ENCODE measurements around the gene GLIPR2. TPM values are rescaled to one million over a fixed set of nuclear protein-coding genes. Genes with fewer than 3 reads are reported as not detected.
"Not testable (repeated sequence)": the region's sequence is repeated elsewhere in the genome, so short reads cannot be mapped to it uniquely, and the experiment has no call there.

The GLIPR2 gene
- total and polyA plus RNA-seq, 10 donors: 25.2 to 72.1 (median 37.0) TPM

DNA sequence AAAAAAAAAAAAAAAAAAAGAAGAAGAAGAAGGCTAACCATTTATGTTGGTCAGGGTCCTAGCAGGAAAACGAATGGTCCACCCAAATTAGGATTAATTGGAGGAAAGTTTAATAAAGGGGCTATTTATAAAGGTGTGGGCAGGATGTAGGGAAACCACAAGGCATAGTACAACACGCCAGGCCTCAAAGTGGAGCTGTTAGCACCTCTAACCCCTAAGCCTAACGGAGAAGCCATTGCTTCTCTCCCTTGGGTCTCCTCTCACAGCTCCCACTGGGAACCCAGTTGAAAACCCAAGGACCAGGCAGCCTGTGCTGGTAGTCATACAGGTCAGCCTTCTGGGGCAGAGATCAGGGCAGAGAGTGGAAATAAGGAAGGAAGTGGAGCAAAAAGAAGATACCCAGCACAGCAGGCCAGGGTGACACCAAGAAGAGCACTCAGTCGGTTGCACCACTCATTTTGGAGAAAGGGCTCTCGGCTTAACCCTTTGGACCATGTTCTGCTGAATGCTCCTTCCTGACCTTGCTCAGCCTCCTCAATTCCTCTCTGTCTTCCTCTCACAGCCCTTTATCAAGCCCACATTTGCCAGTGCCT lies 8.8 kb upstream of the GLIPR2 start:
- Histone ChIP-seq H3K27ac (peak overlapping the region in 6 of 8 donors; percentile 48 to 83 (median 78)), H3K4me1 (peaks cover 0 to 57% (median 16%) of the 10 kb centered on the region in 6 donors), H3K4me3 (peak overlapping the region in 1 of 8 donors; percentile 14), H3K27me3 (replicated peaks in 1 of 7) (no peaks in the 10 kb centered on the region), H3K36me3 (peaks cover 0 to 10% (median 0%) of the 10 kb centered on the region in 6 donors), H3K9me3 (no peaks in the 10 kb centered on the region)
- TF ChIP-seq POLR2AphosphoS5 (IDR thresholded peaks at IDR 0.05) (peak in 1 of 3 donors; percentile 38), POLR2A (IDR thresholded peaks at IDR 0.05) (no peak)
- WGBS, 5 donors: 24 to 47% (median 33%) methylated on average over 5 of the region's 5 CpGs
- intact Hi-C loops (cut with DNase I; ENCODE audit: low total_unique reads): no loop called here
- DNase-seq: no peak

DNA sequence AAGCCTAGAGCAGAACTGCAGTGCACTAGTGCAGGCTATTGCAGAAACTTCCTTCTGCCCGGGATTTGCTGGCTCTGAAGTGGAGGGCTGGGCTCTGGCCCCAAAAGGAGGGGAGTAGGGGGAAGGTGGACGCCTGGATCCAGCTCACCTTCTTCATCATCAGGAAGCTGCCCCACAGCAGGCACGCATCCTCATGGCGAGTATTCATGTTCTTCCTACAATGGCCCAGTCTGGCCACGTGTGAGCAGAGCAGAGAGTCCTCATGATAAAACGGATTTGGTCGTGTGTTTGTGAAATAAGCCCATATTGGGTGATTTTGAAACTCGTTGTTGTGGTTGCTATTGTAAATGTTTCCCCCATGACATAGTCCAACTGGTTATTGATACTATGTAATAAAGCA lies 8.2 kb upstream of the GLIPR2 start:
- DNase-seq: no peak
- 47 to 71% (median 65%) methylated on average over 8 of the region's 8 CpGs for WGBS, 5 donors
- H3K27ac ChIP-seq: peak overlapping the region in 6 of 8 donors; percentile 48 to 83 (median 78)
- intact Hi-C loops (cut with DNase I; ENCODE audit: low total_unique reads): no loop called here
- TF ChIP-seq POLR2A (IDR thresholded peaks at IDR 0.05) (no peak), POLR2AphosphoS5 (IDR thresholded peaks at IDR 0.05) (no peak)
- TF ChIP-seq, protein P1, sequence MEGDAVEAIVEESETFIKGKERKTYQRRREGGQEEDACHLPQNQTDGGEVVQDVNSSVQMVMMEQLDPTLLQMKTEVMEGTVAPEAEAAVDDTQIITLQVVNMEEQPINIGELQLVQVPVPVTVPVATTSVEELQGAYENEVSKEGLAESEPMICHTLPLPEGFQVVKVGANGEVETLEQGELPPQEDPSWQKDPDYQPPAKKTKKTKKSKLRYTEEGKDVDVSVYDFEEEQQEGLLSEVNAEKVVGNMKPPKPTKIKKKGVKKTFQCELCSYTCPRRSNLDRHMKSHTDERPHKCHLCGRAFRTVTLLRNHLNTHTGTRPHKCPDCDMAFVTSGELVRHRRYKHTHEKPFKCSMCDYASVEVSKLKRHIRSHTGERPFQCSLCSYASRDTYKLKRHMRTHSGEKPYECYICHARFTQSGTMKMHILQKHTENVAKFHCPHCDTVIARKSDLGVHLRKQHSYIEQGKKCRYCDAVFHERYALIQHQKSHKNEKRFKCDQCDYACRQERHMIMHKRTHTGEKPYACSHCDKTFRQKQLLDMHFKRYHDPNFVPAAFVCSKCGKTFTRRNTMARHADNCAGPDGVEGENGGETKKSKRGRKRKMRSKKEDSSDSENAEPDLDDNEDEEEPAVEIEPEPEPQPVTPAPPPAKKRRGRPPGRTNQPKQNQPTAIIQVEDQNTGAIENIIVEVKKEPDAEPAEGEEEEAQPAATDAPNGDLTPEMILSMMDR (IDR thresholded peaks at IDR 0.05 in 8 of 11, conservative IDR thresholded peaks at IDR 0.05 in 3 of 11): no peak
- peaks cover 0 to 4% (median 0%) of the 10 kb centered on the region in 6 donors for H3K36me3 ChIP-seq
- no peaks in the 10 kb centered on the region for H3K9me3 ChIP-seq
- H3K27me3 ChIP-seq (replicated peaks in 1 of 7): no peaks in the 10 kb centered on the region
- peaks cover 0 to 51% (median 16%) of the 10 kb centered on the region in 6 donors for H3K4me1 ChIP-seq
- peak overlapping the region in 1 of 8 donors; percentile 14 for H3K4me3 ChIP-seq

DNA sequence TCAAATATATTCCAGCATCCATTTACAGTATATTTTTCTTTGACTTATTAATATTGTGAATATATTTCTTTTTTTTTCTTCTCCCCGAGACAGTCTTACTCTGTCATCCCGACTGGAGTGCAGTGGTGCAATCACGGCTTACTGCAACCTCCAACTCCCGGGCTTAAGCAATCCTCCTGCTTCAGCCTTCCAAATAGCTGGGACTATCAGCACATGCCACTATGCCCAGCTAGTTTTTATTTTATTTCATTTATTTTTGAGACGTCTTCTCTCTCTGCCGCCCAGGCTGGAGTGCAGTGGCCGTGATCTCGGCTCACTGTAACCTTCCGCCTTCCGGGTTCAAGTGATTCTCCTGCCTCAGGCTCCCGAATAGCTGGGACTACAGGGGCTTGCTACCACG lies 7.4 kb upstream of the GLIPR2 start:
- no peak for DNase-seq
- H3K27ac ChIP-seq: peak overlapping the region in 4 of 8 donors; percentile 77 to 83 (median 80)

DNA sequence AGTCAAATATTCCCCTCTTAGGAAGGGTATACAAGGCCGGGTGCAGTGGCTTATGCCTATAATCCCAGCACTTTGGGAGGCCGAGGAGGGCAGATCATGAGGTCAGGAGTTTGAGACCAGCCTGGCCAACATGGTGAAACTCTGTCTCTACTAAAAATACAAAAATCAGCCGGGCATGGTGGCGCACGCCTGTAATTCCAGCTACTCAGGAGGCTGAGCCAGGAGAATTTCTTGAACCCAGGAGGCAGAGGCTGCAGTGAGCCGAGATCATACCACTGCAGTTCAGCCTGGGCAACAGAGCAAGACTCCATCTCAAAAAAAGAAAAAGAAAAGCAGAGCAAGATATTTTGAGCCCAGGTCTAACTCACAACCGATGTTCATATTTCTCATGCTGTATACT lies 4.9 kb upstream of the GLIPR2 start:
- H3K4me1 ChIP-seq: peaks cover 0 to 41% (median 24%) of the 10 kb centered on the region in 6 donors
- 87 to 96% (median 93%) methylated on average over 7 of the region's 7 CpGs for WGBS, 5 donors
- H3K9me3 ChIP-seq; H3K36me3 ChIP-seq; DNase-seq; H3K27ac ChIP-seq; H3K4me3 ChIP-seq; H3K27me3 ChIP-seq (replicated peaks in 1 of 7); intact Hi-C loops (cut with DNase I; ENCODE audit: low total_unique reads): not testable (repeated sequence)

More for the DNA sequence above, 7.4 kb upstream of the GLIPR2 start:
- intact Hi-C loops (cut with DNase I; ENCODE audit: low total_unique reads): no loop called here
- Histone ChIP-seq H3K4me3 (no peak overlapping the region), H3K9me3 (no peaks in the 10 kb centered on the region), H3K36me3 (no peaks in the 10 kb centered on the region), H3K4me1 (peaks cover 0 to 45% (median 16%) of the 10 kb centered on the region in 6 donors), H3K27me3 (replicated peaks in 1 of 7) (no peaks in the 10 kb centered on the region)
- 74 to 94% (median 80%) methylated on average over 12 of the region's 12 CpGs for WGBS, 5 donors
- TF ChIP-seq POLR2AphosphoS5 (IDR thresholded peaks at IDR 0.05): no peak
- no peak for TF ChIP-seq POLR2A (IDR thresholded peaks at IDR 0.05)
- TF ChIP-seq, protein P1 (IDR thresholded peaks at IDR 0.05 in 8 of 11, conservative IDR thresholded peaks at IDR 0.05 in 3 of 11): no peak

DNA sequence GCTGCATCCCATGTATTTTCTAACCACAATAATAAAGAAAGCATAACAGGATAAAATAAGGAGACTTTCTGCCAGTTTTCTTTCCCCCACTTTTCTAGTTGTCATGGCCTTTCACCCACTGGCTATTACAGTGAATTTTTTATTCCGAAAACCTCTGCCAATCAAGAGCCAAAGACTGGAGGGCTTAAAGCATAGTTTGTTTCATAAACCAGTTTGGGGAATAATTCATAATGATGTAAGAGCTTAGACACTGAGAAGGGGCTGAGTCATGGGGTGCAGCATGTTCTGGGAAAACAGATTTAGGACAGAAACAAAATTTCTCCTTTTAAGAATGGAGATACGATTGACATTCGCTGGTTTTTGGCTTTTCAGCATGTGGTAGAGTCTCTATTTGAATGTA lies 4.4 kb upstream of the GLIPR2 start:
- Histone ChIP-seq H3K27me3 (replicated peaks in 1 of 7) (peaks cover 0 to 4% (median 0%) of the 10 kb centered on the region in 7 donors), H3K9me3 (no peaks in the 10 kb centered on the region), H3K27ac (no peak overlapping the region), H3K4me3 (no peak overlapping the region), H3K36me3 (no peaks in the 10 kb centered on the region), H3K4me1 (peaks cover 2 to 40% (median 23%) of the 10 kb centered on the region in 6 donors)
- whole genome bisulfite sequencing, 5 donors: 82 to 91% (median 87%) methylated on average over 3 of the region's 3 CpGs
- TF ChIP-seq, protein P1 (IDR thresholded peaks at IDR 0.05 in 8 of 11, conservative IDR thresholded peaks at IDR 0.05 in 3 of 11): no peak
- no peak for TF ChIP-seq POLR2AphosphoS5 (IDR thresholded peaks at IDR 0.05)
- no peak for TF ChIP-seq POLR2A (IDR thresholded peaks at IDR 0.05)
- DNase-seq: no peak
- intact Hi-C loops (cut with DNase I; ENCODE audit: low total_unique reads): no loop called here
